Right lobe of liver (tissue), 6 donors: Measurements from ENCODE around the gene NDUFA11. TPM values are rescaled to one million over a fixed set of nuclear protein-coding genes. Genes with fewer than 3 reads are reported as not detected.
"Not testable (repeated sequence)": the region's sequence is repeated elsewhere in the genome, so short reads cannot be mapped to it uniquely, and the experiment has no call there.

ENCODE experiments used
- ATAC-seq, 4 donors: fragments of 200-7000 bp; cut with Tn5 transposase; one replicate each; pipeline ENCODE4 v1.9.1; 2020; ENCODE audit warnings: mild to moderate bottlenecking in 4 of 4, moderate library complexity in 4 of 4
- DNase-seq, 3 donors: peaks; one replicate each; pipeline ENCODE4 v3.0.0-alpha.2; 2020
- H3K27ac ChIP-seq, 3 donors: fragments of 200-600 bp; one replicate each; pipeline ENCODE4 v1.8.0; 2022
- H3K27me3 ChIP-seq, 2 donors: fragments of 200-600 bp; one replicate each; pipeline ENCODE4 v1.8.0; 2022
- H3K36me3 ChIP-seq, 4 donors: fragments of 200-600 bp; sonication (generic) in 1 of 4; one replicate each; pipeline versions ENCODE4 v1.5.1 to v1.8.0; 2017 to 2022; ENCODE audit warnings: control low read depth in 1 of 4
- H3K4me1 ChIP-seq, 4 donors: fragments of 200-600 bp; sonication (generic) in 1 of 4; one replicate each; pipeline versions ENCODE4 v1.5.1 to v1.8.0; 2017 to 2022; ENCODE audit warnings: control low read depth in 1 of 4
- H3K4me3 ChIP-seq, 3 donors: fragments of 200-600 bp; one replicate each; pipeline ENCODE4 v1.8.0; 2022
- H3K9me3 ChIP-seq, 4 donors: fragments of 200-600 bp; sonication (generic) in 1 of 4; one replicate each; pipeline versions ENCODE4 v1.5.1 to v1.8.0; 2017 to 2022; ENCODE audit warnings: control low read depth in 1 of 4
- CTCF ChIP-seq, 4 donors: fragments of 200-600 bp in 3 of 4; fragments of 450-650 bp in 1 of 4; IDR thresholded peaks; one replicate each; pipeline versions ENCODE4 v1.5.1 to v1.8.0; 2016 to 2022; ENCODE audit warnings: antibody characterized with exemption in 4 of 4, mild to moderate bottlenecking in 2 of 4
- POLR2A ChIP-seq: fragments of 450-650 bp; IDR thresholded peaks from one replicate; pipeline ENCODE4 v1.6.1; 2017; ENCODE audit warnings: antibody characterized with exemption, mild to moderate bottlenecking
- WGBS: methylation state at CpG from one replicate; pipeline ENCODE4 v1.1.6; 2018; ENCODE audit warnings: low coverage, low lambda C conversion rate; ENCODE audit not compliant: insufficient coverage; ENCODE audit errors: missing lambda C conversion rate; 5-methylcytosine and 5-hydroxymethylcytosine counted together
- intact Hi-C, 2 donors: fragments of 100-400 bp; cut with DNase I; formaldehyde crosslinking; loops; one replicate each; pipeline versions ENCODE4 v1.11.2 to v1.14.1; 2022
- total RNA-seq, 6 experiments: library from RNA; depleted of rRNA in 2 of 6; stranded (reverse); fragments of >200 nt in 2 of 6; fragmentation: NEBNext Ultra II Directional in 3 of 6; extraction: Animal tissue kit (Norgen Biotek cat#: 25700) in 3 of 6; gene quantifications; one replicate each; pipeline versions ENCODE4 v1.1.0 to v1.2.4, GENCODE V29; 2016 to 2023
- donor health status: DM: no; HTN: yes; CAD: no.
- donor health status: DM: no; HTN: no; CAD: no.
- donor health status: DM: no; HTN: no; CAD: no.
- donor health status: DM: no; HTN: yes; CAD: no.
- donor health status: DM: no; HTN: yes; CAD: no.

The NDUFA11 gene
- total RNA-seq, 6 experiments from 2014 or later: 108 to 161 (median 157) TPM

GRCh38 chr19:5889288-5889971 lies 14.2 kb downstream of the NDUFA11 start:
- H3K9me3 ChIP-seq: no peaks in the 10 kb centered on the region
- WGBS: 54% methylated on average over 13 of the region's 17 CpGs
- intact Hi-C loops: no loop called here
- H3K4me3 ChIP-seq: no peak overlapping the region
- no peaks in the 10 kb centered on the region for H3K36me3 ChIP-seq
- TF ChIP-seq CTCF (IDR thresholded peaks at IDR 0.05) (no peak), POLR2A (no peak)
- ATAC-seq (no peak), DNase-seq (no peak)
- no peaks in the 10 kb centered on the region for H3K27me3 ChIP-seq
- no peak overlapping the region for H3K27ac ChIP-seq
- H3K4me1 ChIP-seq: peaks cover 0 to 8% (median 2%) of the 10 kb centered on the region in 4 donors

- H3K9me3 ChIP-seq, H3K36me3 ChIP-seq, DNase-seq, H3K4me3 ChIP-seq, H3K27me3 ChIP-seq, ATAC-seq, intact Hi-C loops, H3K27ac ChIP-seq: not testable (repeated sequence)
- peaks cover 0 to 27% (median 11%) of the 10 kb centered on the region in 4 donors for H3K4me1 ChIP-seq
- WGBS: 81% methylated on average over 11 of the region's 11 CpGs
Measured at GRCh38 chr19:5884065-5884811, 19.4 kb downstream of the NDUFA11 start.

GRCh38 chr19:5883157-5883873 lies 20.3 kb downstream of the NDUFA11 start:
- H3K27ac ChIP-seq, H3K36me3 ChIP-seq, H3K4me3 ChIP-seq, H3K9me3 ChIP-seq, intact Hi-C loops, DNase-seq, H3K27me3 ChIP-seq: not testable (repeated sequence)
- 33% methylated on average over 7 of the region's 13 CpGs for WGBS
- peak; percentile 28 to 58 (median 45) for ATAC-seq
- H3K4me1 ChIP-seq: peaks cover 0 to 30% (median 11%) of the 10 kb centered on the region in 4 donors

- intact Hi-C loops: no loop called here
- Histone ChIP-seq H3K4me3 (no peak overlapping the region), H3K27me3 (no peaks in the 10 kb centered on the region), H3K36me3 (no peaks in the 10 kb centered on the region), H3K9me3 (no peaks in the 10 kb centered on the region), H3K27ac (no peak overlapping the region), H3K4me1 (peaks cover 0 to 30% (median 11%) of the 10 kb centered on the region in 4 donors)
- WGBS: 59% methylated on average over 7 of the region's 9 CpGs
- DNase-seq (no peak), ATAC-seq (no peak)
- TF ChIP-seq POLR2A (no peak), CTCF (IDR thresholded peaks at IDR 0.05) (no peak)
Measured at GRCh38 chr19:5882421-5882968, 21.1 kb downstream of the NDUFA11 start.

- DNase-seq: no peak
- intact Hi-C loops: no loop called here
- TF ChIP-seq CTCF (IDR thresholded peaks at IDR 0.05): no peak
- H3K9me3 ChIP-seq: no peaks in the 10 kb centered on the region
- no peak overlapping the region for H3K4me3 ChIP-seq
- WGBS: 75% methylated on average over 9 of the region's 19 CpGs
- peaks cover 0 to 30% (median 11%) of the 10 kb centered on the region in 4 donors for H3K4me1 ChIP-seq
- no peak for ATAC-seq
- no peaks in the 10 kb centered on the region for H3K27me3 ChIP-seq
- H3K36me3 ChIP-seq: no peaks in the 10 kb centered on the region
- peak overlapping the region in 2 of 3 donors; percentile 67 to 76 for H3K27ac ChIP-seq
Measured at GRCh38 chr19:5881543-5882299, 21.9 kb downstream of the NDUFA11 start.
